ENCODE measurements around the gene CPE.

- TF ChIP-seq EP300 (IDR thresholded peaks at IDR 0.05) = no peak
- no peak for TF ChIP-seq POLR2A (IDR thresholded peaks at IDR 0.05)
- TF ChIP-seq POLR2AphosphoS5 (IDR thresholded peaks at IDR 0.05) = no peak
Observed at GRCh38 chr4:165433529-165433928, 54.7 kb downstream of the CPE start.
